COR-L47 (cell line): Measurements from ENCODE around the gene DLX5.
A peak's percentile ranks its signal among the peaks of the same experiment; 100 is the strongest.

Experiments used
- DNase-seq: peaks from one replicate; lab custom pipeline; 2025; lab: John Stamatoyannopoulos, UW

Gene DLX5

DNA sequence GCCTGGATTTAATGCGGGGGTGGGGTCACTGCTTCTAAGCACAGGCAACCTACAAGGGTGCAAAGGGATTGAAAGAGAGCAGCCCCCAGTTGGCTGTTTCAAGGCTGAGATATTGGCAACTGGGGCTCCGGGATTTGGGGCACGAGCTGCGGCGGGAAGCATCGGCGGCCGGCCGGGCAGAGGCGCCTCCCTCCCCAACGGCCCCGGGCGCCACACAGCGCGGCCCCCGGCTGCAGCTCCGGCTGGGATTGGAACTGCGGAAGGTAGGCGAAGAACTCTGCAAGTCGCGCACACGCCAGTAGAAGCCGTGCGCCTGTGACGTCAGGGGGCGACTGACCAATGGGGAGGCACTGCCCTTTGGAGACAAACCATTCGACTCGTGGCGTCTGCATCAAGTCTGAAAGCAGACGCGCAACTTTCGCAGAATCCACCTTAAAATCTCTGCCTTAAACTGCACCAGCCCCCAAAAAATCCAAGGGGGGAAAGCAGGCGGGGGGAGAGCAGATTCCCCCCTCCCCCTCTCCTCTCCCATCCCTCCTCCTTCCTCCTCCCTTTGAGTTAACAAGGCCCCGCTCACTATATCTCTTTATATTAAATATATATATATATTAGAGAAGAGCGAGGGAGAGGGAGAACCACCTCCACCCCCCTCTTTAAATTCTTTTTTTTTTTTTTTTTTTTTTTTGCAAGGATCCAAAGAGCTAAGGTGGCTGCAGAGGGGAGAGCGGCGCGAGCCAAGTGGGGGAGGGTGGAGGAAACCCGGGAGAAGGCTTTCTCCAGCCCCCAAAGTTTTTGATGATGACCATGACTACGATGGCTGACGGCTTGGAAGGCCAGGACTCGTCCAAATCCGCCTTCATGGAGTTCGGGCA, 19.2 kb downstream of the DLX5 start, which contains the start of gene DLX6:
DLX6 (plus strand) TSS at position 371 of the 872 bp plus-strand sequence; CDS start at position 796, 425 bp downstream.
- DNase-seq = peak; percentile 98

DNA sequence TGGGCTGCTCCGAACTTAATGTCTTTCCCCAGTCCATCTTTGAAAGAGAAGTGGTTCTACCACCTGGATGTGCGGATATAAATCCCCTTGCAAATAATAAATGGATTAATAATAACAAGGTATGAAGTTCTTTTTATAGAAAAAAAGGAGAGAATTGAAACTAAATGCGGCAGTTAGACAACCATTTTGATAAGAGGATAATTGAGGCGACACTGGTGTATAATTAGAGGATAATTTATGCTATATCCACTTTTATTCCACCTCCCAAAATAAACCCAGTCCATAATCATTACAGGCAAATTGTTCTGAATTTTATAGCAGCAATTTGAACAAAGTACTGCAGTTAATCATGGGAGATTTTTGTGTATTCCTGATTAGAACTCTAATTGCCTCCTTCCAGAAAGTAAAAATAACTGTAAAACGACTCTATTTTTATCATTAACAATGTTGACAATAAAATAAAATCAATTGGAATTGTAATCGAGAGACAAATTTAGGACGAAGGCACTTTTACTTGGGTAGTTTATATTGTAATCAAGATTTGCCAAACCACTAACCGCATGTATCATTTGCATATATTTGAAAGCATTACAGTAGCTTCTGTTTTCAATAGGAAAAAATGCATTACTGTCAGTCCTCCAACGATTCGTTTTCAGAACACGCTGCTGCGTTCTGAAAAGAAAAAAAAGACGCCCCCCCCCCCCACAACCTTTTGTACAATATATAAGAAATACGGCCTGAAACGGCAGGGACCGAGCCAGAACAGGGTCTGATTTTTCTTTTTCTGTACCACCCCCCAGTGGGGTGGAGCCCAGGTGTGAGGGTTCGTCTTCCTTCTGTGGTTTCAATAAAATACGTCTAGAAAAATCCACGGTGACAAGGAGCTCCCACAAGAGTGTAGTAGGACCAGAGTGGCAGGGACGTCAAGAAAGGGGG, 20.1 kb downstream of the DLX5 start:
- no peak for DNase-seq

DNA sequence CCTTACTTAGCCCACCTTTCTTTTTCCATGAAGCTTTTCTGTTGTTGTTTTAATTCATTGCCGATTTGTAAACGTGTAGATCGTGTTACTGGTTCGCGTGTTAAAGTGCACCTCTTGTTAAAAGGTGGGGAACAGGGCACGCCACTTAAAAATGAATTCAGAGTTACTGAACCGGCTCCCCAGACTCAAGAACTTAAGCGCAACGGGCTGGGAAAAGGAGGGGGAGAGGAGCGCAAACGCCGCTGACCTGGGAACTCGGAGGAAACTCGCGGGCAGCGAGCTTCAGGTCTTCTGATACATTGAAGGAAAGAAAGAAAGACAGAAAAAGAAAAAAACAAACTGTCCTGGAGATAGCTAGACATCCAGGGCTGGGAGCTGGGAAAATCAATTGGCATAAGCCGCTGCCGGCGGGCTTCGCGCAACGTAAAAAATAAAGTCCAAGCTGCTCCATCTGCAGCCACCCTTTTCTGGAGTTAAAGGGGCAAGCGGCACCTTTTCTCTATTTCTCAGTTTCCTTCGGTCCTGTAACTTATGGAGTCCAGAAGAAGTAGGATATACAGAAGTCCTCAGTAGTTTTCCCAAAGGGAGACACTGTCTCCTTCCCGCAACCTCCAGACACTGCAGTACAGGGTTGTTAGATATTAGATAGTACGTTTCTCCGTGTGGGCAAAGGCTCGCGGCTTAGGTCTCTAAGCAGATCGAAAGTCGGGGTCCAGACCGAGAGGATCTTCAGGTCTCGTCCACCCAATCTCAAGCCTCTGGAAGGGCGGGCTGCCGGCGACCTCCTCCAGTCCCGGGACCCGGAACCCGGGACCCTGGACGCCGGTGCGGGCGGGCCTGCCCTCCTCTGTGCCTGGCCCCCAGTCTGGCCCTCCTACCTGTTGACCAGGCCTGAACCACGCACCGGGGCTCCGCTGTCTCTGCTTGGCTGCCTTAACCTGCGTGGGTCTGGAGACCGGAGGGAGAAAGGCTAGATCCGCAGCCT, 21.1 kb downstream of the DLX5 start:
- DNase-seq = no peak

DNA sequence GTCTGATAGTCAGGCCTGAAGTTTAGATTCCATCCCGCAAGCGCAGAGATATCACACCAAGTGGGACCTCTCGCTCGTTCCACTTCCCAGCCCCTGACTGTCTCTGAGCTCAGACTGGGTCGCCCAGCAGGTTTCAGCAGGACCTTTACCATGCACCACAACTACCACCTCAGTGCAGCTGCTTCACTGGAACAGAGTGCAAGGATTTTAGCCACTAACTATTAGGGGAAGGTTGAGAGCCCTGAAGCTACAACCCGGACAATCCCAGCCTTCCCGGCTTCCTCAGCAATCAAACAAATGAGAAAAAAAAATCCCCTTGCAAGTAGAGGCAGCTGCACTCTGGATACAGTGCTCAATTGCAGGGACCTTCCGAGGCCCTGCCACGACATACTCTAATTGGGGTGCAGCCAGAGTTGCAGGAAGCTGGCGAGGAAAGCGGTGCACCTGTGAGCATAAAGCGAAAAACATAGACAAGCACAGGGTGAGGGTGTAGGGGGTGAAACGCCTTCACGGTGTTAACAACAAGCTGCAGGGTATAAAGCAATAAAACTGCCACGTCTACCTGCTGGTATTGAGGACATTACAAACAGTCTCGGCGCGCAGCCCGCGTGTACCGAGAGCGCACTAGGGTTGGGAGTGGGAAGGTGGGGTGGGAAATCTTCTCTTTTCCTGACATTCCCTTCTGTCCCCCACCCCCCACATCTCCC, 21.9 kb downstream of the DLX5 start:
- DNase-seq = no peak

- no peak for DNase-seq
Observed at GRCh38 chr7:97001656-97002554, 22.7 kb downstream of the DLX5 start.

DNA sequence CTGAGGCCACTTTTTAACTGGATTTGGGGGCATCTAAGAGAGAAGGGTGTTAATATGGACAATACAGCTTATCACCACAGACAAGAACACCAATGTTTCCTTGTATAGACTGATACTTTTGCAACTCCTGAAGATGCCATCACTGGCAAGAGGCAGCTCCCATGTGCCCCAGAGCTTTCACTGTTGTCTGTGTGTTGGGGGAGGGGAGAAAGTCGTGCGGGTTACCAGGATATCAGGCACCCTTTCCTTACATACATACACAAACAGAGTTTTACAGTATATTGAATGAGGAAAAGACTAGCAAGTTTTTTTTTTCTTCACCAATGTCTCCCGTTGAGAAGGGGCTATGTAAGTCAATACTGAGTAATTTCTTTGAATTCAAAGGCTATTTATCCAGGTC, 23.4 kb downstream of the DLX5 start:
- DNase-seq = no peak

DNA sequence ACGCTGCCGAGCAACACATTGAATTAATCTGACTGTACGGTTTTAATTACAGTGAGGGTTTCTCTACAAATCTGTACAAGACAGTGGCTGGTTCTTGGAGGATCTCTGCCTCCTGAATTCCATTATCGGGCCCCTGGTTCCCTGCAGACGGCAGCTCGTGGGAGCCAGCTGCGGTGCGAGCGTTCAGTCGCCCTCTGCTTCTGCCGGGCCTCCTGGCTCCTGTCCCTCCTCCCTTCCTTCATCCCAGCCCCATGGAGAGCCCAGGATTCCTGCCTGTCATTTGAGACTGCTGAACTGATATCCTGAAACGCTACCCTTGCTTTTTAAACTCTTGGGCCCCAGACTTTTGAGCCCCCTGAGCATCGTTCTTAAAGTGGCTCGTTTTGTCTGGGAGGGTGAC, 25.9 kb downstream of the DLX5 start:
- no peak for DNase-seq

- DNase-seq = no peak
Observed at GRCh38 chr7:96998333-96998732, 26.3 kb downstream of the DLX5 start.

DNA sequence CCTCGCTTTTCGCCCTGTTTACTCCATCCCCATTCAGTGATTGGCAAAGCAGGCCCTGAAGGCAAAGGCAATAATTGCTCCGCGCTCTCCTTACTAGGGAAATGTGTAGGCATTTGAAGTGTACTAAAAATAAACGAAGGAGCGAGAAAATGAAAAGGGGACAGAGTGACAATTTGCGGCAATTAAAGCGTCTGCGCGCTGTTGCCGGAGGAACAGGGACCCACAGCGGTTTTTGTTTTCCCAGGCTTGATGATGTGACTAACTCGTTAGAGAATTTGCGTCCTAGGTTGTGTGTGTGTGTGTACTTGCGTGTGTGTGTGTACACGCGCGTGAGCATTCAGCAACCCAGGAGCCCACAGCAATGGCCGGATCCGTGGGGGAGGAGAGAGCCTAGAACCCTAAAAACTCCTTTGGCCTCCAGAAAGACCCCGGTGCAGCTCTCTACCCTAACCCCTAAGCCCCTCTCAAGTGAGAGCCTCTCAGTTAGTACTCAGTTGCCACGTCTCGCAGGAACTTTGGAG, 27.1 kb downstream of the DLX5 start:
- no peak for DNase-seq

- no peak for DNase-seq
Observed at GRCh38 chr7:96996958-96997511, 27.6 kb downstream of the DLX5 start.

DNA sequence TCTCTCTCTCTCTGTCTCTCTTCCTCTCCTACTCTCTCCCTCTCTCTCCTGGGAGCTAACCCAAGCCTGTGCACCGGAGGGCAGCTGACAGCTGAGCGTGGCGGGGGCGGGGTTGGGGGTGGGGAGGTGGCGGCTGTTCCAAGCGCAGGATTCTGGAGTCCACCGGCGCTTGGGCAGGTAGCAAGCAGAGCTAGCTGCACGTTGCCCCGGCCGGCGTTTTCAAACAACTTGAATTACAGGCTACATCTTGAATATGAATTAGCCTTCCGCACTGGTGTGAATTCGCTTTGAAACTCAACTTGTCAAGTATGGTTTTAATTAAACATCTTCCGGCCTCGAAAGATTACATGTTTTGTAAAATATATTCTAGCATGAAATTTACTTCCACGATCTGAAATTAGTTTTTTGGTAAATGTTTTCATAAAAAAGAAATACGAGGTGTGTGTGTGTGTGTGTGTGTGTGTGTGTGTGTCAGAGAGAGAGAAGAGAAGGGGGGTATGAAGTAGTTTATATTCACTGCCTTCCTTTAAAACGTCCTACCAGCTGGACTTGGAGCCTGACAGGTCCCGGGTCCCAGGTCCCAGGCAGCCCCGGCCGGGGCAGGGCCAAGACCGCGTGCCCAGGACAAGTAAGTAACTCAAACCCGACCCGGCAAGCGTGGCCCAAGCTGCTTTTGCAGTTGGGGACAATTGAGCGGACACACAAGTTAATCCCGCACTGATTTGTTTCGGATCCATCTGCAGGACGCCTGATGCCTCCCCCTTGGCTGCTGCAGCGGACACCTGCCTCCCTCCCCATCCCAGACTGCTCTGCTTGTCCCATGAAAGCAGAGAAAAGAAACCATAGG, 28.3 kb downstream of the DLX5 start:
- DNase-seq = no peak

- no peak for DNase-seq
Observed at GRCh38 chr7:96995406-96996110, 29.1 kb downstream of the DLX5 start.

DNA sequence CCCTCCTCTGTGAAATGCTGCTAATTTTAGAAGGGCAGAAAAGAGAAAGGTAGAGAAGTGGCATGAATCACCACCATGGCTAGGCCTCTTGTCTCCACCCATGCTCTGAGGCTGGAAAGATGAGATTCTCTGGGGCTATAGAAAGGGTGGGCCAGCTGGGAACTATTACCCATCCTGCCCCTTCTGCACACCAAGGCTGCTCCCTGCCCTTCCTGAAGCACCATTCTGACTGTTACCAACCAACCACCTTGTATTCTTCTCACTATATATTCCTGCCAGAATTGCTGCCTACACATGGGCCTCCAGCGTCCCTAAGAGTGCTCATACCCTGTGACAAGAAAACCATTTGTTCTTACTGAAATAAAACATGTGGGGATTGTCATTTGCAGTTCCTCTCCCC, 30.7 kb downstream of the DLX5 start:
- no peak for DNase-seq

DNA sequence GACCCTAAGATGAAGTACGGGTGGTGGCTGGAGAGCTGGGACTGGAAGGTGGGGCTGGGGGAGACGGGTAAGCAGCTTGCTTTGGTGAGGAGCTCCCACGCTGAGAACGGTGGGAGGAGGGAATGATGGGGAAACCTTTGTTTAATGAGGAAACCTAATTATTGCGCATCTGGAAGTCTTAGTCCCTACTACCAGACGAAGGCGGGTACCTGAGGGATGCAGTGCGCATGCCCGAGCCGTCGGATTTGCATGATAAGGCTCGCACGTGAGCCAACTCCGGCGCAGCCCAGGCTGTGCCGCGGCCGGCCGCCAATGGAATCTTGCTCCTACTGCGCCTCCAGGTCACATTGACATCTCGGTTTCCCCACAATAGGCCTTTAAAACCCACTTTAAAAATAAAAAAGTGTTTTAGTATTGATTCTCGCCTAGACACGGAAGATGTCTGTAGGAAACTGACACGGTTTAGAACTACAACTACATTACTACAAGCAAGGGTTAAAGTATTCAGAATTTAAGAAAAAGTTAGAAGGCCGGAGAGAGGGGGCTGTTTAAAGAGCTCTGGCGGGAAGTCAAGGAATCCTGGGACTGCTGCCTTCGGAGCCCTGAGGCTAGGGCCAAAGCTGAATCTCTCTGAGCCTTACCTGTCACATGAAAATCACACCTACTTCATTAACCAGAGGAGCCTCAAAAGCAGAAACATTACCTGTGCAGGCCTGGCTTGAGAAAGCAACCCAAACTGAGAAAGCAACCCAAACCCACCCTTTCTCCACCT, 31.4 kb downstream of the DLX5 start:
- peak; percentile 96 for DNase-seq

DNA sequence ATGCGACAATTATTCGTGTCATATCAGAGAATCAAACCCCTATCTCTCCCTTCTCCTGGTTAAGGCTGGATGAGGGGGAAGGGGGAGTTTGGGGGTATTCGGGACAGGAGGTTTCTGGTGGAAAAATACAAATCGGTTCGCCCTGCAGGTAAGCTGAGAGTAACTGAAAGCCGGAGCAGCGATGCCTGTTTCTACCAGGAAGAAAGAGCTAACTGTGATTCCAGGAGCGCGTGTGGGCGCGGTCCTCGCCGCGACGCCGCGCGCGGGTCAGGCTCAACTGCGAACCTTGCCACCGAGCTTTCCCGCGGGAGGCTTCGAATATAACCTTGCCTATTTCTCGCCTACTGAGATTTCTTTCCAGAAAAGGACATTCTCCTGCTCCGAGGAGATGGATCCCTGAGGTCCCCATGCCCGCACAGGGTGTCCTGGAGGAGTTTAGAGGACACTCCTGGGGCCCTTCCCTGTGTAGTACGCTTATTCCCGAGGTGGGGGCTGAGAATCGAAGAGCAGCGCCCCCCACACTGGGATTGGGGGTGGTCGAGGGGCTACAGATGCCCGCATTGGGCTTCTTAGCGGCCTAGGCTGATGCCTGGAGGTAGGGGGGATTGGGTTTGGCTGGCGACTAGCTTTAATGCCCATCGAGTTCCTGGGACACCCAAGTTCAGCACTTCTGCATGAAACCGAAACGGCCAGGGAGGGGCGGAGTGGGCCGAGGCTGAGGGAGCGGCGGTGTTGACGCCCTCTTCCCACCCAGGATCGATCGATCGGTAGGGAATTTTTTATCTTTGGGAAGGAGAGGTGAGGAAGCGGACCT, 32.2 kb downstream of the DLX5 start:
- DNase-seq = no peak

DNA sequence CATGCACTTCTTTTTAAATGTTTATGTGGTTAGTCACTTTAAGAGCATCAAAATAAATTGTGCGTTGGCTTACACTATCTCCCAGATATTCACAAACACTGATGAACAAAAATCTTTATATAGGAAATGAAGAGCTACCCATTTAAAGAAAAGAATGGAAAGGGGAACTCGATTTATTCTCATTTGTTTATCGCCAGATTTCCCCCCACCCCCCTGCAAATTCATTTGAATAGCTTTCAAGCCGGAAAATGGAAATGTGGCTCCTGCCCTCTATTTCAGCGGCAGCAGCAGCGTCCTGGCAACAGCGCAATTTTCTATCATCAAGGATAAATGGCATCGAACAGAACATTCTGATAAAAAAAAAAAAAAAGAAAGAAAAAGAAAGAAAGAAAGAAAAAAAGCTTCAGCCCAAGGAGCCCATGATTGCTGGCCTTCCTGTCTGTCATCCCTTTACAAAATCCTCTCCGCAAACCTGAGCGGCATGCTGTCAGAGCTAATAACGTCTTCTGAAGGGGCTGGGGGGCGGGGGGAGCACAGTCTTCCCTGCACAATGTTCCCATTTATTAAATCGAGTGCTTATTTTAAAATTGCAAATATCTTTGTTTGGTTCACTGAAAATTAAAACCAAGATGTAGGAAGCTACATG, 33.0 kb downstream of the DLX5 start:
- no peak for DNase-seq
